ENCODE data around the gene ACAT1. TPM values are rescaled to one million over a fixed set of nuclear protein-coding genes. Genes with fewer than 3 reads are reported as not detected.
A peak's percentile ranks its signal among the peaks of the same experiment; 100 is the strongest.

The ACAT1 gene
- total RNA-seq, 1 donor from 2014 or later: 52.6 TPM

- Mint-ChIP-seq H3K4me1 (ENCODE audit: unreplicated experiment) (no peaks in the 10 kb centered on the region), H3K9me3 (no peaks in the 10 kb centered on the region), H3K27me3 (no peaks in the 10 kb centered on the region), H3K27ac (no peak overlapping the region), H3K4me3 (no peak overlapping the region), H3K36me3 (peaks cover 20% of the 10 kb centered on the region)
- no peak for DNase-seq (ENCODE audit: extremely low spot score, unreplicated experiment)
- no peak for TF ChIP-seq CTCF (conservative IDR thresholded peaks at IDR 0.05)
These were observed 24.2 kb upstream of the ACAT1 start for GRCh38 chr11:108097179-108097578.

- Mint-ChIP-seq H3K27me3 (no peaks in the 10 kb centered on the region), H3K4me1 (ENCODE audit: unreplicated experiment) (no peaks in the 10 kb centered on the region), H3K4me3 (no peak overlapping the region), H3K27ac (no peak overlapping the region), H3K9me3 (no peaks in the 10 kb centered on the region), H3K36me3 (peaks cover 15% of the 10 kb centered on the region)
- no peak for TF ChIP-seq CTCF (conservative IDR thresholded peaks at IDR 0.05)
- DNase-seq (ENCODE audit: extremely low spot score, unreplicated experiment): no peak
These were observed 20.1 kb upstream of the ACAT1 start for GRCh38 chr11:108101090-108101775.

- Mint-ChIP-seq H3K9me3 (no peaks in the 10 kb centered on the region), H3K27me3 (no peaks in the 10 kb centered on the region), H3K4me1 (ENCODE audit: unreplicated experiment) (peaks cover 5% of the 10 kb centered on the region), H3K4me3 (no peak overlapping the region), H3K36me3 (peaks cover 5% of the 10 kb centered on the region), H3K27ac (no peak overlapping the region)
- no peak for TF ChIP-seq CTCF (conservative IDR thresholded peaks at IDR 0.05)
- no peak for DNase-seq (ENCODE audit: extremely low spot score, unreplicated experiment)
These were observed 10.2 kb upstream of the ACAT1 start for GRCh38 chr11:108111126-108111525.

GRCh38 chr11:108112057-108112456, 9.3 kb upstream of the ACAT1 start:
- H3K27ac Mint-ChIP-seq: no peak overlapping the region
- TF ChIP-seq CTCF (conservative IDR thresholded peaks at IDR 0.05): no peak
- DNase-seq (ENCODE audit: extremely low spot score, unreplicated experiment): no peak
- H3K27me3 Mint-ChIP-seq: no peaks in the 10 kb centered on the region
- H3K36me3 Mint-ChIP-seq: peaks cover 5% of the 10 kb centered on the region
- no peaks in the 10 kb centered on the region for H3K9me3 Mint-ChIP-seq
- peaks cover 5% of the 10 kb centered on the region for H3K4me1 Mint-ChIP-seq (ENCODE audit: unreplicated experiment)
- H3K4me3 Mint-ChIP-seq: no peak overlapping the region

GRCh38 chr11:108115500-108116140, 5.7 kb upstream of the ACAT1 start:
- Mint-ChIP-seq H3K36me3 (peaks cover 5% of the 10 kb centered on the region), H3K9me3 (no peaks in the 10 kb centered on the region), H3K27ac (peak overlapping the region; percentile 63), H3K4me3 (no peak overlapping the region), H3K4me1 (ENCODE audit: unreplicated experiment) (peaks cover 5% of the 10 kb centered on the region), H3K27me3 (no peaks in the 10 kb centered on the region)
- DNase-seq (ENCODE audit: extremely low spot score, unreplicated experiment): no peak
- no peak for TF ChIP-seq CTCF (conservative IDR thresholded peaks at IDR 0.05)

All from type B pancreatic cell (in vitro differentiated cells).